ENCODE measurements around the gene LCTL. TPM values are rescaled to one million over a fixed set of nuclear protein-coding genes. Genes with fewer than 3 reads are reported as not detected.
"Not testable (repeated sequence)": the region's sequence is repeated elsewhere in the genome, so short reads cannot be mapped to it uniquely, and the experiment has no call there.

LCTL gene
- total RNA-seq, 4 donors from 2014 or later, result not detected

DNA sequence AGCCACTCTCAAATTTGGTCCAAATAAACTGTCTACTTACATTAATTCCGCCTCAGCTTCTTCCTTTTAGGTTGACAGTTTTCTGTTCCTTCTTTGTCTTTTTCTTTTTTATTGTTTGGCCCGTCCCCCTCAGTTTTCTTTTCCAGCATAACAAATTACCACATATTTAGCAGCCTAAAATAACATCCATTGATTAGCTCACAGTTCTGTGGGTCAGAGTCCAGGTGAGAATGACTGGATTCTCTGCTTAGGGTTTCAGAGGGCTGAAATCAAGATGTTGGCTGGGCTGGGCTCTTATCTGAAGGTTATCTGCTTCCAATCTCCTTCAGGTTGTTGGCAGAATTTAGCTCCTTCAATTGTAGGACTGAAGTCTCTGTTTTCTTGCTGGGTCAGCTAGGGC, 24.6 kb upstream of the LCTL start:
- 87 to 89% methylated on average over 2 of the region's 2 CpGs for WGBS, 2 donors
- intact Hi-C loops (cut with DNase I; ENCODE audit: low total_unique reads), result no loop called here
- no peak overlapping the region for H3K4me3 ChIP-seq (ENCODE audit: low read depth, poor library complexity, severe bottlenecking)
- DNase-seq (ENCODE audit: low spot score in 2 of 2), result no peak
- TF ChIP-seq POLR2A (IDR thresholded peaks at IDR 0.05), result no peak
- TF ChIP-seq, protein P1, sequence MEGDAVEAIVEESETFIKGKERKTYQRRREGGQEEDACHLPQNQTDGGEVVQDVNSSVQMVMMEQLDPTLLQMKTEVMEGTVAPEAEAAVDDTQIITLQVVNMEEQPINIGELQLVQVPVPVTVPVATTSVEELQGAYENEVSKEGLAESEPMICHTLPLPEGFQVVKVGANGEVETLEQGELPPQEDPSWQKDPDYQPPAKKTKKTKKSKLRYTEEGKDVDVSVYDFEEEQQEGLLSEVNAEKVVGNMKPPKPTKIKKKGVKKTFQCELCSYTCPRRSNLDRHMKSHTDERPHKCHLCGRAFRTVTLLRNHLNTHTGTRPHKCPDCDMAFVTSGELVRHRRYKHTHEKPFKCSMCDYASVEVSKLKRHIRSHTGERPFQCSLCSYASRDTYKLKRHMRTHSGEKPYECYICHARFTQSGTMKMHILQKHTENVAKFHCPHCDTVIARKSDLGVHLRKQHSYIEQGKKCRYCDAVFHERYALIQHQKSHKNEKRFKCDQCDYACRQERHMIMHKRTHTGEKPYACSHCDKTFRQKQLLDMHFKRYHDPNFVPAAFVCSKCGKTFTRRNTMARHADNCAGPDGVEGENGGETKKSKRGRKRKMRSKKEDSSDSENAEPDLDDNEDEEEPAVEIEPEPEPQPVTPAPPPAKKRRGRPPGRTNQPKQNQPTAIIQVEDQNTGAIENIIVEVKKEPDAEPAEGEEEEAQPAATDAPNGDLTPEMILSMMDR (IDR thresholded peaks at IDR 0.05), result no peak

DNA sequence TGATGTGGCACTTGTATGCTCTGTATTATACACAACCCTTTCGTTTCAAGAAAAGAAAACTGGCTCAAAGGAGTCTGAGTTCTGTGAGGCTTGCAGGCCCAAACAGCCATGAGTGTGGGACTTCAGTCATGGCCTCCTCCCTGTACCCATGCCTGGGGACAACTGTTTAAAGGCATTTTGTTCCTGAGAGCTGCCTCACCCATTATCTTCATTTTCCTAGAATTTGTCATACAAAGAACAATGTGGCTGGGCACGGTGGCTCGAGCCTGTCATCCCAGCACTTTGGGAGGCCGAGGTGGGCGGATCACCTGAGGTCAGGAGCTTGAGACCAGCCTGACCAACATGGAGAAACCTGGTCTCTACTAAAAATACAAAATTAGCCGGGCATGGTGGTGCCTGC, 23.6 kb upstream of the LCTL start:
- DNase-seq (ENCODE audit: low spot score in 2 of 2); H3K4me3 ChIP-seq (ENCODE audit: low read depth, poor library complexity, severe bottlenecking); intact Hi-C loops (cut with DNase I; ENCODE audit: low total_unique reads): not testable (repeated sequence)
- WGBS, 2 donors, result 81 to 98% methylated on average over 6 of the region's 6 CpGs

DNA sequence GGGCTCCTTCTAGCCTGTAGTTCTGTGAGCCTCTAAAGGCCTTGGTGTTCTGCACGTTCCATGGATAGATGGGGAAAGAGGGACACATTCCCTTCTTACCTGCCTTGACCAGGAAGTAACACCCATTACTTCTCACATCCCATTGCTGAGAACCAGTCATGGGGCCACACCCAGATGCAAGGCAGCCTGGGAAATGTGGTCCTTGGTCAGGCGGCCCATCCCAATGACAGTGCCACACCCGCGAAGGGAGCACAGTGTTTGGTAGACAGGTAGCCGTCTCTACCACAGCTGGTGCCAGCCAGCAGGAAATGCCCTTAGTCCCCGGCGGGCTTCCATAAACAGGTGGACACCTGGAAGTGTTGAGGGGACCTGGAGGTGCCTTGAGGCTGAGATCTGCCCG, 23.2 kb upstream of the LCTL start:
- DNase-seq (ENCODE audit: low spot score in 2 of 2), result no peak
- no peak overlapping the region for H3K4me3 ChIP-seq (ENCODE audit: low read depth, poor library complexity, severe bottlenecking)
- 67 to 85% methylated on average over 7 to 8 of the region's 8 CpGs for WGBS, 2 donors
- TF ChIP-seq, protein P1 (IDR thresholded peaks at IDR 0.05), result no peak
- no peak for TF ChIP-seq POLR2A (IDR thresholded peaks at IDR 0.05)
- intact Hi-C loops (cut with DNase I; ENCODE audit: low total_unique reads), result no loop called here

DNA sequence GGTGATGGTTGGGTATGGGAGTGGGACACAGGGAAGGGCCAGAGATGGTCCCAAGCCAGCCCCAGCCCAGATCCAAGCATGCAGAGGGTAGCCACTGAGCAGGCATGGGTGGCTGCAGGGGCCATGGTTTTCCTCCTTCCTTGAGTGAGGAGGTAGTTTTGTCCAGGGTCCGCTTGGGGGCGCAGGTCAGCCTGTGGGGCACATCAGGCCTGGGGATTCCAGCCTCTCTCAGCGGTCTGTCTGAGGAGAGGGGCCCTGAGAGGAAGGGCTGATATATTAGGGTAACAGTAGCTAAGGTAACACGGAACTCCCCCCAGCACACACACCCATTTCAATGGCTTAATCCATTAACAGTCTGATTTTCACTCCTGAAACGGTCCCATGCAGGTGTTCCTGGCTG, 22.7 kb upstream of the LCTL start:
- 50 to 68% methylated on average over 5 of the region's 5 CpGs for WGBS, 2 donors
- H3K4me3 ChIP-seq (ENCODE audit: low read depth, poor library complexity, severe bottlenecking), result no peak overlapping the region
- no peak for DNase-seq (ENCODE audit: low spot score in 2 of 2)
- no peak for TF ChIP-seq POLR2A (IDR thresholded peaks at IDR 0.05)
- TF ChIP-seq, protein P1 (IDR thresholded peaks at IDR 0.05), result no peak
- intact Hi-C loops (cut with DNase I; ENCODE audit: low total_unique reads), result no loop called here

DNA sequence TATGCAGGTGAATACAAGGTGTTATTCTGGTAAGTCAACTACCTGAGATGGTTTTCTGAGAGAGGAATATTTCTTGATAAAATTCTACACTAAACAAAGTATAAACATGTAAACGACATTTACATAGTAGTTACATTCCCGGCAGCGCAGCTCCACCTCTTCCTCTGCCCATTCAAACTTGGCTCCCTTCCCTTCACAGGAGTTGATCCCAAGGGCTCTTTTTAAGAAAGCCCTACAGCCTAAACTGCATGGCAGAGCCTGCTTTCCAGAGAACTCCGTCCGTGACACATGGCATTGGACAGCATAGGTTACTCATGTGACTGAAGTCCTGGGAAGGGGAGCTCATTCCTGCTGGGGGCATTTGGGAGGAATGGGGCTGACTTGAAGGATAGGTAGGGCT, 22.0 kb upstream of the LCTL start:
- 33 to 35% methylated on average over 5 of the region's 5 CpGs for WGBS, 2 donors
- no peak for DNase-seq (ENCODE audit: low spot score in 2 of 2)
- intact Hi-C loops (cut with DNase I; ENCODE audit: low total_unique reads), result no loop called here
- TF ChIP-seq POLR2A (IDR thresholded peaks at IDR 0.05), result no peak
- TF ChIP-seq, protein P1 (IDR thresholded peaks at IDR 0.05), result no peak
- H3K4me3 ChIP-seq (ENCODE audit: low read depth, poor library complexity, severe bottlenecking), result no peak overlapping the region

DNA sequence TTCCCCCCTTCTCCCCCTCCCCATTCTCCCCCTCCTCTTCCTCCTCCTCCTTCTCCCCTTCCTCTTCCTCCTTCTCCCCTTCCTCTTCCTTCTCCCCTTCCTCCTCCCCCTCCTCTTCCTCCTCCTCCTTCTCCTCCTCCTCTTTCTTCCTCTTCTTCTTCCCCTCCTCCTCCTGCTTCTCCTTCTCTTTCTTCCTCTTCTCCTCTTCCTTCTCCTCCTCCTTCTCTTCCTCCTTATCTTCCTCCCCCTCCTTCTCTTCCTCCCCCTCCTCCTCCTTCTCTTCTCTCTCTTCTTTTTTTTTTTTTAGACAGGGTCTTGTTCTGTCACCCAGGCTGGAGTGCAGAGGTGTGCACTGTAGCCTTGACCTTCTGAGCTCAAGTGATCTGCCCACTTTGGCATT, 21.2 kb upstream of the LCTL start:
- no peak overlapping the region for H3K4me3 ChIP-seq (ENCODE audit: low read depth, poor library complexity, severe bottlenecking)
- TF ChIP-seq, protein P1 (IDR thresholded peaks at IDR 0.05), result no peak
- no peak for TF ChIP-seq POLR2A (IDR thresholded peaks at IDR 0.05)
- intact Hi-C loops (cut with DNase I; ENCODE audit: low total_unique reads), result no loop called here
- no peak for DNase-seq (ENCODE audit: low spot score in 2 of 2)

Measured in lower leg skin (tissue), 4 donors.